Fibroblast of skin of scalp (primary cell): ENCODE measurements around the gene LMF1.

ENCODE experiments used
- DNase-seq: peaks from one replicate; pipeline ENCODE4 v3.0.0-alpha.2; 2013

LMF1 gene

DNA sequence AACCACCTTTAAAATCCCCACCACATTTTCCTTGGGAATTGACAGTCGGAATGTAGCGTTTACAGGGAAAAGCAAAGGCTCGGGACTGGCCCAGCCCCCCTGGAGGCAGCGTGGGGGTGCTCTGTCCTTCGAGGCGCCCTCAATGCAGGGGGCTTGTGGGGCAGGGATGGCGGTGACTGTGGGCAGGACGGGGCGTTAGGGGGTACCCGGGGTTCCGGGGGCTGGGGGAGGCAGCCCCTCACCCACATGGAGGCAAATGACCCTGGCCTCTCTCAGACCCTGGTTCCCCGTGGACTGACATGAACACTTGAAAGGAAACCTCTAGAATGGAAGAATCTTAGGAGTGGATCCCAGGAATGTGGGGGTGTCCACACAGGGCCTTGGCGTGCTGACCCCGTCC lies 91.9 kb downstream of the LMF1 start:
- DNase-seq = no peak

DNA sequence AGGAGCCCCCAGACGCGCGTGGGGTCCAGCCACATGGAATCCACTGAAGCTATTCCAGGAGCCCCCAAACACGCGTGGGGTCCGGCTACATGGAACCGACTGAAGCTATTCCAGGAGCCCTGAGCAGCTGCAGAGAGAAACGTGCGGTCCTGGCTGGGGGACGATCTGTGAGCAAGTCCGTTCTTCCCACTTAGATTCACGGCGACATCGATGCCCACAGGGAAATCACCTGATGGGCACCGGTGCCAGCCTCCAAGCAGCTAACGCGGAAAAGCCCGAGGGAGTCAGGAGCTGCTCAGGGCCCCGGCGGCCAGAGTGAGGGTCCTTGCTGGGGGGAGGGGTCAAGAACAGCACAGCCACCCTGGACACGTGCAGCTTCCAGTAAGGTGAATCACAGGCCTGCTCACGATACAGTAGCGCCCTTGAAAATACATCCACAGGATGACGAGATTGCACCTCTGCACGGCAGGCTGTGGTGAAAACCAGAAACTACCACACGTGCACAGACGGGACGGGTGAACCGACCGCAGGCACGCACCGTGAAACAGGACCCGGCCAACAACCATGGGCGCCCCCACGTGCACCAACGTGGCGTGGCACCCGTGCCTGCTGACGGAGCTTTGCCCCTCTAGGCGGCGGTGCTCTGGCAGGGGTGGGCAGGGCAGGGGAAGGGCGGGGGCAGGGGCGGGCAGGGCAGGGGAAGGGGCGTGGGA lies 92.6 kb downstream of the LMF1 start:
- DNase-seq = peak; percentile 40

DNA sequence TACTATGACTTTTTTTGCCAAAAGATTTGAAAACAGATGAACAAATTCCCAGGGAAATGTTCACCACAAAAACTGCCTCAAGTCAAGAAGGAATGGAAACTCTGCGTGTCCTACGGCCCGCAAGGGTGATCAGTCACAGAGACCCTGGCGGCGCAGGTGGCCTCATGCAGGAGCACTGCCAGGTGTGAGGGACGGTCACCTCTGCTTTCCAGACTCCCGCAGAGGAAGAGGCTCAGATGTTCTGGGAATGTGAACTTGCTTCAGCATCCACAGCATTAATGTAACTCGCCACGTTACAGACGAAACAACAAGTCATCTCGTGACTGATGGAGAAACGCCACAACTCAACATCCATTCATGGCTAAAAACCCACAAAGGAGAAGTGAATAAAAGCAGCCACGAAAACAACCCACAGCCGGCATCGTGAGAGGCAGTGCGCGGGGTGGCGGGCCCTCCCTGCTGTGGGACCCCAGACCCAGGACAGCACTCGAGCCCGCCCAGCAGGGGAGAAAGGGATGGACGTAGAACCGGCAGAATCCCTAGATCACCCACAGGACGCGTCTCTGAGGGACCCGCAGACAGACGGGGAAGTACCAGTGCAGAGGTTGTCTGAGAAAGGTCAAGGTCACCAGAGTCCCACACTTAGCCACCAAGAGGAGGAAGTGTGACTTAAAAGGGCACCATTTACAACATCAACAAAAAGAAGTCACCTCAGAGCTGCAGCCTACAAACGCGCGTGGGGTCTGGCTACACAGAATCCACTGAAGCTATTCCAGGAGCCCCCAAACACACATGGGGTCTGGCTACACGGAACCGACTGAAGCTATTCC lies 93.3 kb downstream of the LMF1 start:
- no peak for DNase-seq

DNA sequence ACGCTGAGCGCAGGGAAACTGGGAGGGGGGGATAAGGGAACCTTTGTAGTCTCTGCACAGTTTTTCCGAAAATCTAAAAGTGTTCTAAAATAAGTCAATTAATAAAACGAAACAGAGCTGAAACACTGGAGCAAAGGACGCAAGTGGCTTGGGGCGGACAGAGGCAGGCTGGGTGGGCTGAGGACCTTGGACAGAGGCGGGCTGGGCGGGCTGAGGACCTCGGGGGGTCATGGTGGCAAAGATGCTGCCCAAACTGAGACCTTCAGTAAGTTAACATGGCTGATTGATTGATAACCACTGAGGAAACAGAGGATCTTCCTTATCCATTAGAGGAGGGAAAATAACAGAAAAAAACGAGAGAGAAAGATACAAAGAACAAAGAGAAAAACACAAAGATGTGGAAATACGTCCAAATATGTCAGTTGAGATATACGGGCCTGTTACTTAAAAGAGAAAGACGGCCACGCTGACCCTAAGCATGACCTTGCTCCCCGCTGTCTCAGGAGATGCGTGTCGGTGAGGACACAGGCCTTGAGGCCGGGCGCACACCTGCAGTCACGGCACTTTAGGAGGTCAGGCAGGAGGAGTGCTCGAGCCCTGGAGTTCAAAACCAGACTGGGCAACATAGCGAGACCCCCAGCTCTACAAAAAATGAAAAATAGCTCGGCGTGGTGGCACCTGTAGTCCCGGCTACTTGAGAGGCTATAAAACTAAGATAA lies 94.1 kb downstream of the LMF1 start:
- DNase-seq = no peak

DNA sequence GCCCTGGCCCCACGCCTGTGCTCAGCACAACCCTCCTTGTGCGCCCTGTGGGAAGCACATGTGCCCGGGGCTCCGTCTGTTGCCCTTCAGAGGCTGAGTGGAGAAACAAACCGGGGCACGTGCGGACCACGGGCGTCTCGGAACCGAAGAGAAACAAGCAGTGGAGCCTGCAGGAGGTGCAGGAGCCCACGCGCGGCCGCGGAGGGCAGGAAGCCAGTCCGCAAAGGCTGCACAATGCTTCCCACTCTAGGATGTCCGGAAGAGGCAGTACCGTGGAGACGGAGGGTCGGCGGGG lies 94.8 kb downstream of the LMF1 start:
- no peak for DNase-seq

DNA sequence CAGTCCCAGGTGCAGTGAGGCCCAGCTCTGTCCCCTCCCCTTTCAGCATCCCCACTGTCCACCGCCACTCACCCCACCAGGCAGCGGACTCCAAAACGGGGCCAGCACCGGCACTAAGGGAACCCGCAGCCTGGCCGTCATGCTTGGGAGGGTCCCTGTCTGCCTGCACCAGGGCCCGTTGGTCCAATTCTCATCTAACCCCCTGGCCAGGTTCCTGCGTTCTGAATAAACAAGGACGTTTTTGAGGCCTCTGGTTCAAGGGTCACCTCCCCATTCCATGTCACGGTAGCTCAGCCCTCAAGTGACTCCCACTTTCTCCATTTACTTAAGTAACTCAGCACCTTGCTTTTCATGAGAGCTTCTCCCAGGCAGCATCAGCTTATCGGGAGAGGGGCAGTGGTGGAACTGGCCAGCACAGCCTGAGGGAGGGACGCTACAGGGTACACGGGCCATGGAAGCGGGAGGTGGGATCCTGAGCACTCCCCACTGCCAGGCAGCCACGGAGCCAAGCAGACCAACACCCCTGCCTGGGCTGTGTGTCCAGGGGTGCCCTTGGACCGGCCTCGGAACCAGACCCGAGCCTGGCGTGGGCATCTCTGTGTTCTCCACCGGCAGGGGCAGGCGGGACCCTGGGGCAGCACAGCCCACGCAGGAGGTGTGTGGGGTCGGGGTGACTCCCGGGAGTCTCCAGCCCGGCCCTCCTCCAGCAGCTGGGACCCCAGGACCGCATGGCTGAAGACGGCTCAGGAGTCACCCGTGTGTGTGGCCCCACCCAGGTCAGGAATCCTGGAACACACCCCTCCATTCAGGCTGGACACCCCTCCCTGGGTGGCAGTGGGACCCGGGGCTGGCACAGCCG lies 95.4 kb downstream of the LMF1 start:
- no peak for DNase-seq

DNA sequence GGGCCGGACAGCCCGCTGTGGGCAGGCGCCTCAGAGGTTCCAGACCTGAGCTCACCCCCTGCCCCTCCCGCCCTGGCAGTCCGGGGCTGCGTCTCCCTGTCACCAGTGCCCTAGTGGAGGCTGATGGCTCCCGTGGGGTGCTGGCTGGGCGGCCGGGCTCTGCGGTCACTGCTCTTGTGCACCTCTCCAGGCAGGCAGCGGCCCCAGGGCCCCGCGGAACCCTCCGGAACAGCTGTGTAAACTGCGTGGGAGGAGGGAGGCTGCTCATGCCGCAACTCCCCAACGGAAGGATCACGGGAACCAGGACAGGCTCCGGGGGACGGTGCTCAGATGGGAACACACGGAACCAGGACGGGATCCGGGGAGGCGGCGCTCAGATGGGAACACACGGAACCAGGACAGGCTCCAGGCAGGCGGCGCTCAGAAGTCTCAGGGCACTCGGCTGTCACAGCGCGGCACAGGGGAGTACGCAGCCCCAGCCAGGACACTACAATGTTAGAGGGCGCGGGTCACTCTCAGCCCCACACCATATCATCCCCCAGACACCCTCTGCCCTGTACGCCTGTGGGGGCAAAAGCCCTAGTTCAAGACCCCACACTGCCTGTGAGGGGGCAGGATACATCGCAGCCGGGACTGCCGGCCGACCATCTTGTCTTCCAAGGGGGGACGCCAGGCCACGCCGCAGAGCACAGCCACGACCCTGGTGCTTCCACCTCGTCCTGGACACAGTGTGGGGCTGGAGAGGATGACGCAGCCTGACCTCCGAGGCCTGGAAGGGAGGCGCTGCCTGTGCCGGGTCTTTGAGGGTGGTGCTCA lies 96.2 kb downstream of the LMF1 start:
- DNase-seq = no peak

DNA sequence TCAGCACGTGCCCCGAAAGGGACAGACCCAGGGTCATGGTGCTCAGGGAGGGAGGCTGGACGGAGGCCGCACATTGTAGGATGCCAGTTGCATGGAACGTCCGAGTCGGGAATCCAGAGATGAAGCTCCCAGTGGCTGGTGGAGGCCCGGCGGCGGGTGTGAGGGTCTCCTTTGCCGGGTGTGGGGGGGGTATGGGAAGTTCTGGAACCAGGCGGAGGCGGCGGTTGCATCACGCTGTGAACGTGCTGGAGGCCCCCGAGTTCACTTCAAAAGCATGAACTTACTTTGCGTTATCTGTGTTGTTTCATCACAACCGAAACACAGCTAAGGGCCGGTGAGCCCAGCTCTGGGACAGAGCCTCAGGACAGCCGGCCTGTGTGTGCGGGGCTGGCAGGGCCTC lies 96.9 kb downstream of the LMF1 start:
- no peak for DNase-seq

DNA sequence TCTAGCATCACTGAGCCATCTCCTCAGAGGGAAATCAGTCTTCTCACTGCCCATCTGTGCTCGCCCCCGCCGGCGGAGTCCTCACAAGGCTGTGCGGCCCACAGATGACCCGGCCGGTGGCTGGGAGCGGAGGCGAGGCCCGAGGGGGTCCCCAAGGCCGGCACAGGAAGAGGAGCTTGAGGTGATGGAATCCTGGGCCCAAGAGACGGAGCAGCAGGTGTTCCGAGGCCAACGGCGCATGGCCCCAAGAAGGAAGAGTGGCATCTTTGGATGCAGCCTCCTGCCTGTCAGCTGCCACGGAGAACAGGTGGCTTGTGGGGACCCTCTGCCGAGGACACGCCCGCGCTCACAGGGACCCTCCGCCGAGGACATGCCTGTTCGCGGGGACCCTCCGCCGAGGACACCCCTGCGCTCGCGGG lies 97.5 kb downstream of the LMF1 start:
- no peak for DNase-seq

DNA sequence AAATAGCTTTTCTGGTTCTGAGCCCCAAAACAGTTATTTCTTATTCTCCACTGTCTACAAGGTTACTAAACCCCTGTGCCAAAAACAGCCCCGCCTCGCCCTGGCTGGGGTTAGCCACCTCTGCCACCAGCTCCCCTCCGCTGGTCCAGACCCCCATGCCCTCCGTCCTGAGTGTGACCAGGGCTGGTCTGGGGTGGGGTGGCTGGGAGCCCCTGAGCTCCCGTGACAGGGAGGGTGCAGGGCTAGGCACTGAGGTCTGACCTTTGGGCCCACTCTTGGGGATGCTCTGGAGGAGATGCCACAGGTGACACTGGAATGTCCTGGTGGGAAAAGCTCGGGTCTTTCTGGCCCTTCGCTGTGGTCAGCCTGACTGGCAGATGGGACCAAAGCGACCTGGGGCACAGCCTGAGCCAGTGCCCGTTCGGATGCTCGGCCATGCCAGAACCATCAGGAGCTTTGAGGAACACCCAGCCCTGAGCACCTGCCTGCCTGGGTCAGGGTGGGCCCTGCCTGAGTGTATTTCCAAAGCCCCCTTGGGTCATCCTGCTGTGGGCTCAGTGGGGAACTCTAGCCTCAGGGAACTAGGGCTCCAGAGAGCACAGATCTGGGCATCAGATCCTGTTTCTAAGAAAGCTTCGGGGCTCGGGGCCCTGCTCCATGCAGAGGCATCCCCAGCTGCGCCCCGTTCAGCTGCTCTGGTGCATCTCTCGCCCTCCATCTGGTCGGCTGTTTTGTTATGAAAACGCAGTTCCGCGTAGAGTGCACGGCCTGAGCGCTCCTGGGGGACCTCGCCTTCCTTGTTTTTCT lies 98.1 kb downstream of the LMF1 start:
- DNase-seq = no peak

DNA sequence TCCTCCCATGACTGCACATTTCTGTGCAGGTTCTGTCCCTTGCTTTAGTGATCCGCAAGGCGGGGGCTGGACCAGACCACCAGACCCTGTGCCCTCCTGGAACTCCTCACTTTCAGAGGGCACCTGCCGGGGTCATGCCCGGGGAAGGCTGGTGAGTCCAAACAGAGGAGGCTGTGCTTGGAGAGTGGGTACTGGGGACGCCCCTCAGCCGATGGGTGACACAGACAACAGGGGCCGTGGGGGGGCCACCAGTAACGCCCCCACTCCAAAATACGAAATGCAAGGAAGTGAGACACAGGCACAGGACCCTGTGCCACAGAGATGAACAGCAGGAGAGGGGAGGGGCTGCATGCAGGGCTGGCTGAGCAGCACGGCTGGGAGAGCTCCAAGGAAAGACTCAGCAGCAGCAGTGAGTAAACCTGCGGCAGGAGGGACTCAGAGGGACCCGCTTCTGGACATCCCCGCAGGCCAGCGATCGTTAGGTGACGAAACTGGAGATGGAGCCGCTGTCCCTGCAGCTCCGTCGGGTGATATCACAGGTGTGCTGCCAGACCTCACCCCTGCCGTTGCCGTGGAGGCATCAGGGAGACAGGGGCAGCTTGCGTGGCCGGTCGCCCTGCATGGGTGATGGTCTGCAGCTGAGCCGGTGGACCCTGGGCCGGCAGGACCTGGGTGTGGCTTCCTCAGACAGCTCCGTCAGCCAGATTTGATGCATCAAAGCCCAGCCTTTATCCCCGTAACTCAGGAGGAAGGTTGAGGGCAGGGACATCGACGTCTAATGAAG lies 99.0 kb downstream of the LMF1 start:
- DNase-seq = no peak

DNA sequence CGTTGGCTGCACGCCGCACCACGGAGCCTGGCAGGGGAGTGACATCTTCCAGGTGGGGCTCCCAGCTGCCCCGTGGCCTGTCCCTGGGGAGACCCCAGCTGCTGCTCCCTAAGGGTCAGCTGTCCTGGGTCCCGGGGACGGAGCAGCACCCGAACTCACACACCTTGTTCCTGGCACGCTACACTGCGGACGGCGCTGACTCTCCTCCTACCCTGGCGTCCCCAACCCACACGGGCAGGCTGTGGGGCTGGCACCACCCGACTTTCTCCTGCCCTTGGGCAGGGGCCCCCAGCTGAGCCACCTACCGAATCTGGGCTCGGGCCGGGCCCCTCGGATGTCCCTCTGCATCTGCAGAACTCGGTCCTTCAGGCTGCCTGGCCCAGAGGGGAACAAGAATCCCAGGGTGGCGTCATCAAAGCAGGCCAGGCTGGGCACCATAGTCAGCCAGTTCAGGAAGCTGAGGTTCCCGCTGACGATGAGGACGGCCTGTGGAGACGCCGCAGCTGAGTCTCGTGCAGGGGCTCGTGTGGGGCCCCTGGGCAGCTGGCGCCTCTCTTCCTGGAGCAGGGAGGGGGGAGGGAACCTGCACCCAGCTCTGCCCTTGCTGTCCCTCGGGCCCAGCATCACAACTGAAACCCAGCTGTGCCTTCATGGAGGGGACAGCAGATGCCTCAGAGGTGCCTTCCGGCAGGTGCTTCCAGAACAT lies 99.8 kb downstream of the LMF1 start:
- DNase-seq = no peak

DNA sequence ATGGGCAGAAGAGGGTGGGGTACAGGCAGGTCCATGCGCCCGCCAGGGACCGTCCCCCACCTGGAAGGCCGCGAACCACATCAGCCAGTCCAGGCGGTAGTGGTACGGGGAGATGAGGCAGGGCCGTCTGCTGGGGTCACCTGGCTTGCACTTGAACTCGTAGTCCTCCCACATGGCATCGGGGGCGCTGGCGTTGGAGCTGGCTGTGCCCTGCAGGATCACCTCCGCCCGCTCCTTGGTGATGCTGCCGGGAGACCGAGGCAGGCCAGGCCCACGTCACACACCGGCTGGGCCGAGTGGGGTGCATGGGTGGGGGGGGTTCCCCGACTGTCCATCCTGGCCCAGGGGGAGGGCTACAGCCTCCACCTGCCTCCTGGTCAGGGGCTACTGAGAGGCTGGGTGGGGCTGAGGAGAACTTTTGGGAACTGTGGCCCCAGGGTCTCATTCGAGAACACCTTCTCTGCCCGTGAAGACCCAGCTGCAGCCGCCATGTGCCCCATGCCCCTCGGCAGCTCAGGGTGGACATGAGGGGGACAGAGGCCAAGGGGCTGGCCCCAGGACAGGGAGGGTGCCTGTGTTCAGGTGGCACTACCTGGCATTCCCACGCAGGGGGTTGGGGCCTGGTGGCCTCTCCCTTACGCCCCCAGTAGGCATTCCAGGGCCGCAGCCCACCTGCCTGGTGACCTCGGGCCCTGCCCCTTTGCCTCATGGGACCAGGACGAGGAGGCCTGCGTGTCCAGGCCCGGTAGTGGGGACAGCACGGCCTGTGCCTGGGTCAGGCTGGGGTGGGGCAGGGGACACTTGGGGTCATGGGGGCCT lies 100.8 kb downstream of the LMF1 start:
- DNase-seq = no peak

DNA sequence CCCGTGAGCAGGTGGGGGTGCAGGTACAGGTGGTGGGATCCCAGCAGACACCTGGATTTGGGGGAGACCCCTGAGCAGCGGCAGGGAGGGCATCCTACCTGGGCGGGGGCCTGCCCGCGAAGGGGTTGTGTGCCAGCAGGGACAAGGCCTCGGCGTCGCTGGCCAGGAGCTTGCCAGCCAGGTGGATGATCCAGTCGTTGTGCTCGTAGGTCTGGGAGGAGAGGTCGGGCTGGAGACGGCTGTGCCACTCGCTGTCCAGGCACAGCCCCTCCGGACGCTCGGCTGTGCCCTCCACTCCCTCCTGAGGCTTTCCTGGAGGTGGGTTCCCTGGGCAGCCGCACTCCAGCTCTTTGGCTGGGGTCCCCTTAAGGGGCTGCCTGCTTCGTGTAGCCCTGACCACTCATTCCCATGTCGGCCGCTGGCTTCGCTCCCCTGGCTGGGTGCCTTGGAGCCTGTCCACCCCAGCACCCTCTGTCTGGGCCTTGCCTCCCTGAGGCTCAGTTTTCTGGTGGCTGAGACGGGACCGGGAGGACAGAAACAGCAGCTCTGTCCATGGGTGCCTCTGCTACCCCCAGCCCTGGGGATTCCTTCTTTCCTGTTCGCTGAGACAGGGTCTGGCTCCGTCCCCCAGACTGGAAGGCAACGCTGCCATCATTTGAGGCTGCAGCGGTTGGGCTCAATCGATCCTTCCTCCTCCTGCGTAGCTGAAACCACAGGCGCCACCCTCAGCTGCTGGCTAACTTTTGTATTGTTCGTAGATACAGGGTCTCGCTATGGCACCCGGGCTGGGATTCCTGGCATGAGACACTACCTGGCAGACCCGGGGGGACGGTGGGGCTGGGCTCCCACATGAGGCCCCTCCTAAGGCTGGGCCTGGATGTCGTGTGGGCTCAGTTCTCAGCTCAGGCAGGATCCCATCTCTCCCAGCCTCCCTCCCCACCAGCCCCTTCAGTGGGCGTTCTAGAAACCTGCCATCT lies 101.7 kb downstream of the LMF1 start:
- no peak for DNase-seq

DNA sequence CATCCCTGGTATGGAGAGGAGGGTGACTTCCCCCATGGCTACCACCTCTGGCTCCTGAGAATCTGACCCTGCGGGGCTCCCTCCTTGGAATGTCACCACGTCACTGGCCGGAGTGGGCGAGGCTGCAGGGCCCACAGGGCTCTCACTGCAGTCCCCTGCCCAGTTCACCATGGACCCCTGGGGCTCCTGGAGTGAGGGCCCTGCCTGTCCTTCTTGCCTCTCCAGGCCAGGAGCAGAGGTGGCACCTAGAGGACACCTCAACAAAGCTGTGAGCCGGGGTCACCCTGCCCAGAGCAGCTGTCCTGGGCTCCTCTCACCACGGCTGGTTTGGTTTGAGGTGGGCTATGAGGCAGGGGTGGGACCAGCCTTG lies 102.4 kb downstream of the LMF1 start:
- DNase-seq = no peak

DNA sequence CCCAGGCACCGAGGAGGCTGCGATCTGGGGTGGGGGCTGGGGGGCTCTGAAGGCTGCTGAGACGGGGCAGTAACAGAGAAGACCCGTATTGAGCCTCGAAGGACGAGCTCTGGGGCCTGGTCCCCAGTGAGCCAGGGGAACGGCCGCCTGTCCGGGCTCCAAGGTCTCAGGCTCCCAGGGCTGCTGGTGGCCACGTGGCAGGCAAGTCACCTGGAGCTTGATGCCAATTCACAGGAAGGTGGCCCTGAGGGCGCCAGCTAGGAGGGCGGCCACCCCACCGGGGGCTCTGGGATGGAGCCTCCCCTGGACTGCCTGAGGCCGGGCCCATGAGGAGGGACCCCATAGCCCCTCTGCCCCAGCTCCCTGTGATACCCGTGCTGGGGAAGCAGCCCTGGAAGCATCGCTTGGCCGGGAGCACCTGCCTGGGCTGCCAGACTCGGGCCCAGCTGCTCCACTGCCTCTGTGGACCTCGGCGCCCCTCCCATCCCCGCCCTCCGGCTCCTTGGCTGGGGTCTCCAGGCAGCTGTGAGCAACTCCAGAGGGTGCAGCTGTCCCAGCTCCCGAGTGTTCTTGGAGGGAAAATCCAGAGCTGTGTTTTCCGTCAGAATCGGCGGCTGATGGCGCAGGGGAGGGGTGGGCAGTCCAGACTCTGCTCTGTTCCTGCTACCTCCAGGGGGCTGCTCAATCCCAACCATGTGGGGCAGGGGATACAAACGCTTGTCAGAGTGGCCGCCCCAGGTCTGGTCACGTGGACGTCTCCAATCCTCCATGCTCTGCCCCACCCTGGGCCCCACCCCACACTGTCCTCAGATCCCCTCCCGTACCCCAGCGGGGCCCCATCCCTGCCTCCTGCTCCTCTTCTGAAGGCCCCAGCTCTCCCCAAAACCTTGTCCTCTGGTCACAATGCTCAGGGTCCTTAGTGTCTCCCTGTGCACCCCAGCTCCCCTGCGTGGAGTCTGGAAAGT lies 103.1 kb downstream of the LMF1 start:
- DNase-seq = no peak
